Measurements from ENCODE around the gene RIPOR1.

The RIPOR1 gene

GRCh38 chr16:67565470-67566100 lies 37.0 kb downstream of the RIPOR1 start:
- TF ChIP-seq CTCF (IDR thresholded peaks at IDR 0.05; ENCODE audit: low read depth, low read length): no peak
- Histone ChIP-seq H3K36me3 (peaks cover 6% of the 10 kb centered on the region), H3K27ac (no peak overlapping the region), H3K27me3 (ENCODE audit: insufficient read depth, low read depth, severe bottlenecking) (no peaks in the 10 kb centered on the region), H3K9me3 (ENCODE audit: severe bottlenecking) (no peaks in the 10 kb centered on the region), H3K4me3 (ENCODE audit: low read depth, low read length) (no peak overlapping the region)
- DNase-seq: no peak

GRCh38 chr16:67571464-67571863 lies 42.8 kb downstream of the RIPOR1 start:
- no peak overlapping the region for H3K4me3 ChIP-seq (ENCODE audit: low read depth, low read length)
- DNase-seq: no peak
- no peak overlapping the region for H3K27ac ChIP-seq
- no peak for TF ChIP-seq CTCF (IDR thresholded peaks at IDR 0.05; ENCODE audit: low read depth, low read length)
- H3K27me3 ChIP-seq (ENCODE audit: insufficient read depth, low read depth, severe bottlenecking): no peaks in the 10 kb centered on the region
- H3K9me3 ChIP-seq (ENCODE audit: severe bottlenecking): no peaks in the 10 kb centered on the region
- H3K36me3 ChIP-seq: peaks cover 48% of the 10 kb centered on the region

GRCh38 chr16:67571981-67572431 lies 43.4 kb downstream of the RIPOR1 start:
- no peak for TF ChIP-seq CTCF (IDR thresholded peaks at IDR 0.05; ENCODE audit: low read depth, low read length)
- no peak overlapping the region for H3K4me3 ChIP-seq (ENCODE audit: low read depth, low read length)
- H3K27ac ChIP-seq: no peak overlapping the region

GRCh38 chr16:67579686-67580085 lies 51.1 kb downstream of the RIPOR1 start:
- no peak overlapping the region for H3K27ac ChIP-seq
- no peak for TF ChIP-seq CTCF (IDR thresholded peaks at IDR 0.05; ENCODE audit: low read depth, low read length)

More at GRCh38 chr16:67571981-67572431, 43.4 kb downstream of the RIPOR1 start:
- H3K36me3 ChIP-seq: peaks cover 54% of the 10 kb centered on the region
- H3K9me3 ChIP-seq (ENCODE audit: severe bottlenecking): no peaks in the 10 kb centered on the region
- no peaks in the 10 kb centered on the region for H3K27me3 ChIP-seq (ENCODE audit: insufficient read depth, low read depth, severe bottlenecking)
- DNase-seq: no peak

GRCh38 chr16:67580202-67580601 lies 51.6 kb downstream of the RIPOR1 start:
- H3K36me3 ChIP-seq: peaks cover 38% of the 10 kb centered on the region
- H3K9me3 ChIP-seq (ENCODE audit: severe bottlenecking): no peaks in the 10 kb centered on the region
- TF ChIP-seq CTCF (IDR thresholded peaks at IDR 0.05; ENCODE audit: low read depth, low read length): no peak
- no peaks in the 10 kb centered on the region for H3K27me3 ChIP-seq (ENCODE audit: insufficient read depth, low read depth, severe bottlenecking)
- DNase-seq: no peak
- no peak overlapping the region for H3K27ac ChIP-seq
- H3K4me3 ChIP-seq (ENCODE audit: low read depth, low read length): no peak overlapping the region

More at GRCh38 chr16:67579686-67580085, 51.1 kb downstream of the RIPOR1 start:
- H3K9me3 ChIP-seq (ENCODE audit: severe bottlenecking): no peaks in the 10 kb centered on the region
- H3K36me3 ChIP-seq: peaks cover 43% of the 10 kb centered on the region
- no peak for DNase-seq
- no peaks in the 10 kb centered on the region for H3K27me3 ChIP-seq (ENCODE audit: insufficient read depth, low read depth, severe bottlenecking)
- no peak overlapping the region for H3K4me3 ChIP-seq (ENCODE audit: low read depth, low read length)

GRCh38 chr16:67593288-67593687 lies 64.7 kb downstream of the RIPOR1 start:
- no peak overlapping the region for H3K4me3 ChIP-seq (ENCODE audit: low read depth, low read length)

More at GRCh38 chr16:67593288-67593687, 64.7 kb downstream of the RIPOR1 start:
- H3K9me3 ChIP-seq (ENCODE audit: severe bottlenecking): no peaks in the 10 kb centered on the region
- H3K27ac ChIP-seq: no peak overlapping the region
- no peak for DNase-seq
- no peaks in the 10 kb centered on the region for H3K27me3 ChIP-seq (ENCODE audit: insufficient read depth, low read depth, severe bottlenecking)
- no peak for TF ChIP-seq CTCF (IDR thresholded peaks at IDR 0.05; ENCODE audit: low read depth, low read length)
- peaks cover 21% of the 10 kb centered on the region for H3K36me3 ChIP-seq
